Esophagus mucosa (tissue), 1 donor: Measurements from ENCODE around the gene CRACDL. TPM values are rescaled to one million over a fixed set of nuclear protein-coding genes. Genes with fewer than 3 reads are reported as not detected.

Experiments
- ATAC-seq: fragments of 200-7000 bp; cut with Tn5 transposase; one replicate; pipeline ENCODE4 v1.9.1; 2020
- total RNA-seq: library from RNA; stranded (reverse); gene quantifications from one replicate; pipeline ENCODE4 v1.2.4, GENCODE V29; 2023
- donor health status: DM: yes; HTN: yes; CAD: no.

CRACDL gene
- total RNA-seq, 1 donor from 2014 or later: 6.6 TPM

DNA sequence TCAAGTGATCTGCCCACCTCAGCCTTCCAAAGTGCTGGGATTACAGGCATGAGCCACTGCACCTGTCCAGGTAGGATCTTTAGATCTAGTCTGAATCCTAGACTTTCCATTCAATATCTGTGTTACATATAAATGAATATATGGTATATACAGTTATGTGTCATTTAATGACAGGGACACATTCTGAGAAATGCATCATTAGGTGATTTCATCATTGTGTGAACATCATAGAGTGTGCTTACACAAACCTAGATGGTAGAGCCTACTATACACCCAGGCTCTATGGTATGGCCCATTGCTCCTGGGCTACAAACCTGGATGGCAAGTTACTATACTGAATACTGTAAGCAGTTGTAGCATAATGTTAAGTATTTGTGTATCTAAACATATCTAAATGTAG lies 189.6 kb downstream of the CRACDL start:
- no peak for ATAC-seq

DNA sequence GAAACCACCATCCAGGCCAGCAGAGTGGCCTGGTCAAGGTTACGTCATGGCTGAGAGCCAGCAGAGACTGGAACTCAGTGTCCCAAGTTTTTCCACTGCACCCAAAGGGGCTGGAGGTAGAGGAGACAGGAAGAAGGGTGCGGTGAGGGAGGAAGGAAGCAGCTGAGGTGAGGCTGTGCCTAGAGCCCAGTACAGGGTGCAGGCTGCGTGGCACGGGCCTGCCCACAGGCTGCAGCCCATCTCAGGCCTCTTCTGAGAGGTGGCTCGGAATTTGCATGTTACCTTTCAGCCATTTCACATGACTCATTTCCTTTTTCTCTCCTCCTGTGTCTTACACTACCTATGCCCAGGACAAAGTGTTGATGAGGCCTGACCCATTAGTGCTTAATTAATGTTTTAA lies 191.4 kb downstream of the CRACDL start:
- no peak for ATAC-seq

Other genes starting within 250 kb of the CRACDL start
- gene MGAT4A, start 205.1 kb downstream of the CRACDL start, total RNA-seq: 5.6 TPM
- gene C2orf15, start 205.5 kb upstream of the CRACDL start, total RNA-seq: 1.9 TPM
- gene TSGA10, start 218.7 kb upstream of the CRACDL start, total RNA-seq: 2.8 TPM
- 3.3 TPM for gene LIPT1, start 218.7 kb upstream of the CRACDL start, total RNA-seq
- 19.0 TPM for gene MITD1, start 244.8 kb upstream of the CRACDL start, total RNA-seq
- 25.7 TPM for gene MRPL30, start 245.0 kb upstream of the CRACDL start, total RNA-seq